GM19025 (cell line): ENCODE data around the gene MPRIP.
"Not testable (repeated sequence)": the region's sequence is repeated elsewhere in the genome, so short reads cannot be mapped to it uniquely, and the experiment has no call there.

Source experiments
- ATAC-seq: cut with Tn5 transposase; IDR thresholded peaks from one replicate; pipeline ENCODE4 v1.9.1; 2021; ENCODE audit warnings: mild to moderate bottlenecking, low read depth, moderate library complexity; ENCODE audit not compliant: unreplicated experiment

Gene MPRIP

GRCh38 chr17:17013828-17014747 is 28.2 kb upstream of the MPRIP start:
- ATAC-seq = not testable (repeated sequence)

GRCh38 chr17:17014748-17015124 is 27.5 kb upstream of the MPRIP start:
- not testable (repeated sequence) for ATAC-seq

GRCh38 chr17:17015230-17015629 is 27.0 kb upstream of the MPRIP start:
- ATAC-seq = no peak

GRCh38 chr17:17016199-17017197 is 25.8 kb upstream of the MPRIP start:
- not testable (repeated sequence) for ATAC-seq

GRCh38 chr17:17017343-17018014 is 24.8 kb upstream of the MPRIP start:
- no peak for ATAC-seq

- no peak for ATAC-seq
These were observed 24.2 kb upstream of the MPRIP start for GRCh38 chr17:17018021-17018441.

GRCh38 chr17:17018612-17019429 is 23.4 kb upstream of the MPRIP start:
- no peak for ATAC-seq

GRCh38 chr17:17019430-17019762 is 22.9 kb upstream of the MPRIP start:
- no peak for ATAC-seq

GRCh38 chr17:17019891-17020456 is 22.3 kb upstream of the MPRIP start:
- ATAC-seq = no peak

GRCh38 chr17:17020821-17021193 is 21.4 kb upstream of the MPRIP start:
- ATAC-seq = no peak

GRCh38 chr17:17021194-17021863 is 20.9 kb upstream of the MPRIP start:
- no peak for ATAC-seq

- no peak for ATAC-seq
These were observed 20.2 kb upstream of the MPRIP start for GRCh38 chr17:17022011-17022410.

- ATAC-seq = no peak
These were observed 19.8 kb upstream of the MPRIP start for GRCh38 chr17:17022456-17022855.

- no peak for ATAC-seq
These were observed 17.4 kb upstream of the MPRIP start for GRCh38 chr17:17024778-17025300.

GRCh38 chr17:17025621-17026020 is 16.6 kb upstream of the MPRIP start:
- no peak for ATAC-seq

GRCh38 chr17:17026163-17026562 is 16.1 kb upstream of the MPRIP start:
- no peak for ATAC-seq

- ATAC-seq = no peak
These were observed 14.7 kb upstream of the MPRIP start for GRCh38 chr17:17027442-17028058.
